OCI-LY1 (cell line): ENCODE measurements around the gene WIPF1.

ENCODE experiments used
- H2AFZ ChIP-seq: fragments of 200-600 bp; sonication (generic), shearing (Covaris generic); 2 replicates; pipeline ENCODE4 v1.6.0; 2014; ENCODE audit warnings: antibody characterized with exemption, mild to moderate bottlenecking, low read length
- H3F3A ChIP-seq: fragments of 200-600 bp; sonication (generic), shearing (Covaris generic); 2 replicates; pipeline ENCODE4 v1.6.0; 2014; ENCODE audit warnings: mild to moderate bottlenecking, antibody characterized with exemption, low read length, moderate library complexity; ENCODE audit not compliant: insufficient read depth
- H3K27ac ChIP-seq: fragments of 200-600 bp; sonication (generic); 2 replicates; pipeline ENCODE4 v1.5.1; 2014; ENCODE audit warnings: low read length, mixed run types, mild to moderate bottlenecking, low read depth; ENCODE audit not compliant: poor library complexity, severe bottlenecking
- H3K27me3 ChIP-seq: fragments of 200-600 bp; sonication (generic); 2 replicates; pipeline ENCODE4 v1.6.0; 2014; ENCODE audit warnings: antibody characterized with exemption, mild to moderate bottlenecking, low read length, moderate library complexity; ENCODE audit not compliant: insufficient read depth
- H3K36me3 ChIP-seq: fragments of 200-600 bp; sonication (generic); 2 replicates; pipeline ENCODE4 v1.6.1; 2014; ENCODE audit warnings: mild to moderate bottlenecking, antibody characterized with exemption, low read length, moderate library complexity, mixed read lengths; ENCODE audit not compliant: insufficient read depth
- H3K4me1 ChIP-seq: fragments of 200-600 bp; sonication (generic); 2 replicates; pipeline ENCODE4 v1.5.1; 2014; ENCODE audit warnings: mild to moderate bottlenecking, low read length, moderate library complexity; ENCODE audit not compliant: insufficient read depth, severe bottlenecking
- H3K4me2 ChIP-seq: fragments of 200-600 bp; sonication (generic), shearing (Covaris generic); 2 replicates; pipeline ENCODE4 v1.6.1; 2014; ENCODE audit warnings: low read length
- H3K4me3 ChIP-seq: fragments of 200-600 bp; sonication (generic); 2 replicates; pipeline ENCODE4 v1.5.1; 2014; ENCODE audit warnings: low read length, low read depth, mild to moderate bottlenecking, mixed read lengths; ENCODE audit not compliant: poor library complexity, severe bottlenecking
- H3K79me2 ChIP-seq: fragments of 200-600 bp; shearing (Covaris generic); 2 replicates; pipeline ENCODE4 v1.6.1; 2016; ENCODE audit warnings: mixed run types, low read length, mixed read lengths; ENCODE audit not compliant: insufficient read depth
- H3K9ac ChIP-seq: fragments of 200-600 bp; sonication (generic), shearing (Covaris generic); 2 replicates; pipeline ENCODE4 v1.6.1; 2014; ENCODE audit warnings: mild to moderate bottlenecking, low read length, mixed read lengths
- H3K9me2 ChIP-seq: fragments of 200-600 bp; sonication (generic), shearing (Covaris generic); 2 replicates; pipeline ENCODE4 v1.6.1; 2014; ENCODE audit warnings: low read depth, mild to moderate bottlenecking, low read length, mixed read lengths
- H3K9me3 ChIP-seq: fragments of 200-600 bp; shearing (Covaris generic); 2 replicates; pipeline ENCODE4 v1.6.1; 2014; ENCODE audit warnings: low read length, mixed read lengths
- H4K20me1 ChIP-seq: fragments of 200-600 bp; sonication (generic), shearing (Covaris generic); 2 replicates; pipeline ENCODE4 v1.6.0; 2016; ENCODE audit warnings: mild to moderate bottlenecking, low read length; ENCODE audit not compliant: insufficient read depth
- EZH2 ChIP-seq: fragments of 200-600 bp; sonication (generic), shearing (Covaris generic); IDR thresholded peaks from 2 replicates; pipeline ENCODE4 v1.8.0; 2017; ENCODE audit warnings: borderline replicate concordance, mixed run types, mild to moderate bottlenecking, antibody characterized with exemption, low read length, moderate library complexity, mixed read lengths
- TF ChIP-seq, protein P1 (sequence below): fragments of 200-600 bp; sonication (generic), shearing (Covaris generic); IDR thresholded peaks from 2 replicates; pipeline ENCODE4 v1.5.1; 2017; ENCODE audit warnings: mild to moderate bottlenecking, antibody characterized with exemption, low read length, moderate library complexity, mixed read lengths

Gene WIPF1

DNA sequence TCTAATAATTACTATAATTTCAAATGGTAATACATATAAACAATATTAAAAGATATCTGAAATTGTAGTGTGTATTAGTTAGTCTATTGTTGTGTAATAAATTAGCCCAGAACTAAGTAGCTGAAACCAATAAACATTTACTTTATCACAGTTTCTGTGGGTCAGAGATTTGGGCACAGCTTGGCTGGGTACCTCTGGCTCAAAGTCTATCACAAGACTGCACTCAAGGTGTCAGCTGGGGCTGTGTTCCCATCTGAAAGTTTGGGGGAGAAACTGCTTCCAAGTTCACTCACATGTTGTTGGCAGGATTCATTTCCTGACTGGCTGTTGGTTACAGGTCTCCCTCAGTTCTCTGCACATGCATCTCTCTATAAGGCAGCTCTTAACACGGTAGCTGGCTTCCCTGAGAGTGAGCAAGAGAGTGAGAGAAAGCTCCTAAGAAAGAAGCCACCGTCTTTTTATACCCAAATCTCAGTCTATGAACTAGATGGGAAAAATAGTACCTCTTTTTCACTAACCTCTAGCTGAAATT lies 25.6 kb upstream of the WIPF1 start:
- Histone ChIP-seq H4K20me1 (no peaks in the 10 kb centered on the region), H3K27me3 (no peaks in the 10 kb centered on the region), H3F3A (no peaks in the 10 kb centered on the region), H2AFZ (no peak overlapping the region), H3K9me3 (no peaks in the 10 kb centered on the region), H3K9ac (no peak overlapping the region), H3K36me3 (peaks cover 45% of the 10 kb centered on the region; the same call in 1 of the 2 replicates), H3K4me3 (no peak overlapping the region), H3K4me2 (no peak overlapping the region), H3K79me2 (no peaks in the 10 kb centered on the region), H3K27ac (no peak overlapping the region), H3K9me2 (no peaks in the 10 kb centered on the region), H3K4me1 (peaks cover 22% of the 10 kb centered on the region)
- TF ChIP-seq, protein P1, sequence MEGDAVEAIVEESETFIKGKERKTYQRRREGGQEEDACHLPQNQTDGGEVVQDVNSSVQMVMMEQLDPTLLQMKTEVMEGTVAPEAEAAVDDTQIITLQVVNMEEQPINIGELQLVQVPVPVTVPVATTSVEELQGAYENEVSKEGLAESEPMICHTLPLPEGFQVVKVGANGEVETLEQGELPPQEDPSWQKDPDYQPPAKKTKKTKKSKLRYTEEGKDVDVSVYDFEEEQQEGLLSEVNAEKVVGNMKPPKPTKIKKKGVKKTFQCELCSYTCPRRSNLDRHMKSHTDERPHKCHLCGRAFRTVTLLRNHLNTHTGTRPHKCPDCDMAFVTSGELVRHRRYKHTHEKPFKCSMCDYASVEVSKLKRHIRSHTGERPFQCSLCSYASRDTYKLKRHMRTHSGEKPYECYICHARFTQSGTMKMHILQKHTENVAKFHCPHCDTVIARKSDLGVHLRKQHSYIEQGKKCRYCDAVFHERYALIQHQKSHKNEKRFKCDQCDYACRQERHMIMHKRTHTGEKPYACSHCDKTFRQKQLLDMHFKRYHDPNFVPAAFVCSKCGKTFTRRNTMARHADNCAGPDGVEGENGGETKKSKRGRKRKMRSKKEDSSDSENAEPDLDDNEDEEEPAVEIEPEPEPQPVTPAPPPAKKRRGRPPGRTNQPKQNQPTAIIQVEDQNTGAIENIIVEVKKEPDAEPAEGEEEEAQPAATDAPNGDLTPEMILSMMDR = no peak
- no peak for TF ChIP-seq EZH2

DNA sequence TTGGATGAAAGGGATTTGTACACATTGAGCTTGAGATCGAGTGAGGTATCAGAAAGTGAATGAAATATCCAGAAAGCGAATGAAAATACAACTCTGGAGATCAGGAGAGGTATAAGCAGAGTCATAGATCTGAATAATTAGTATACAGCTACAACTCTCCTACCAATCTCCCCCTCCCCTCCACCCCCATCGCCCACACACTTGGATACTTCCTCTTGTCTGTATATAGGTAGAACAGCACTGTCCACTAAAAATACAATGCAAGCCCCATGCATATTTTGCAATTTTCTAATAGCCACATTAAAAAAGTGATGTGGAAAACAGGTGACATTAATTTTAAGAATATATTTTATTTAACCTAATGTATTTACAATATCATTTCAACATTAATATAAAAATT lies 23.7 kb upstream of the WIPF1 start:
- Histone ChIP-seq H3K4me3 (no peak overlapping the region), H3K9ac (no peak overlapping the region), H3F3A (no peaks in the 10 kb centered on the region; the same call in 1 of the 2 replicates), H3K36me3 (peaks cover 43% of the 10 kb centered on the region; the same call in 1 of the 2 replicates), H2AFZ (no peak overlapping the region), H4K20me1 (no peaks in the 10 kb centered on the region), H3K9me2 (no peaks in the 10 kb centered on the region), H3K4me1 (peaks cover 23% of the 10 kb centered on the region), H3K27me3 (no peaks in the 10 kb centered on the region), H3K9me3 (no peaks in the 10 kb centered on the region), H3K79me2 (no peaks in the 10 kb centered on the region), H3K27ac (no peak overlapping the region), H3K4me2 (no peak overlapping the region)
- TF ChIP-seq EZH2 = no peak
- TF ChIP-seq, protein P1 = no peak

GRCh38 chr2:174618179-174618578 lies 20.6 kb upstream of the WIPF1 start:
- H3K27me3 ChIP-seq = no peaks in the 10 kb centered on the region
- peaks cover 40% of the 10 kb centered on the region for H3K4me1 ChIP-seq
- H3K36me3 ChIP-seq = peaks cover 18% of the 10 kb centered on the region; the same call in 1 of the 2 replicates
- no peak overlapping the region for H2AFZ ChIP-seq
- H3K79me2 ChIP-seq = no peaks in the 10 kb centered on the region
- H3K9ac ChIP-seq = no peak overlapping the region
- H3K27ac ChIP-seq = no peak overlapping the region
- no peaks in the 10 kb centered on the region for H3K9me2 ChIP-seq
- H3F3A ChIP-seq = no peaks in the 10 kb centered on the region; the same call in 1 of the 2 replicates
- H3K4me3 ChIP-seq = no peak overlapping the region
- no peaks in the 10 kb centered on the region for H4K20me1 ChIP-seq
- no peak for TF ChIP-seq EZH2
- TF ChIP-seq, protein P1 = no peak
- H3K4me2 ChIP-seq = no peak overlapping the region
- H3K9me3 ChIP-seq = no peaks in the 10 kb centered on the region
